Keratinocyte (primary cell): Measurements from ENCODE around the gene ARID1B.

ENCODE experiments used
- CTCF ChIP-seq, 3 experiments: IDR thresholded peaks in 1 of 3; conservative IDR thresholded peaks in 1 of 3; optimal IDR thresholded peaks in 1 of 3; 2 replicates in 2 of 3; 3 replicates in 1 of 3; pipeline versions ENCODE3 to v1.5.1; 2011; ENCODE audit warnings: low read length in 3 of 3, mild to moderate bottlenecking in 3 of 3, moderate library complexity in 2 of 3, control low read depth in 1 of 3, inconsistent platforms in 1 of 3; ENCODE audit not compliant: insufficient read depth in 2 of 3; ENCODE audit errors: extremely low read depth in 1 of 3
- EZH2 ChIP-seq: IDR thresholded peaks from one replicate; pipeline ENCODE4 v1.6.1; 2012; ENCODE audit warnings: inconsistent platforms, mild to moderate bottlenecking, low read length, moderate library complexity

GRCh38 chr6:157058574-157058973, 281.4 kb downstream of the ARID1B start:
- TF ChIP-seq CTCF (optimal IDR thresholded peaks at IDR 0.05 in 1 of 3, IDR thresholded peaks at IDR 0.05 in 1 of 3, conservative IDR thresholded peaks at IDR 0.05 in 1 of 3; ENCODE audit: extremely low read depth in 1 of 3, insufficient read depth in 2 of 3, low read length in 3 of 3) (no peak), EZH2 (no peak)
